NB4 (cell line): Measurements from ENCODE around the gene HLA-B.
A peak's percentile ranks its signal among the peaks of the same experiment; 100 is the strongest.
"Not testable (repeated sequence)": the region's sequence is repeated elsewhere in the genome, so short reads cannot be mapped to it uniquely, and the experiment has no call there.

ENCODE experiments used
- DNase-seq: peaks from one replicate; pipeline ENCODE4 v3.0.0; 2010; ENCODE audit warnings: low read depth
- H3K4me3 ChIP-seq: one replicate; pipeline ENCODE4 v1.5.1; 2011; ENCODE audit warnings: mild to moderate bottlenecking, low read depth, low read length, moderate library complexity
- MYC ChIP-seq: IDR thresholded peaks from 2 replicates; pipeline ENCODE4 v1.6.1; 2011; ENCODE audit warnings: low read depth, low read length
- POLR2A ChIP-seq: IDR thresholded peaks from 2 replicates; pipeline ENCODE4 v1.6.1; 2011; ENCODE audit warnings: mild to moderate bottlenecking; ENCODE audit not compliant: insufficient read length; ENCODE audit errors: extremely low read depth
- TF ChIP-seq, protein P1 (sequence below): IDR thresholded peaks from 2 replicates; pipeline ENCODE4 v1.6.1; 2011; ENCODE audit warnings: low read depth, low read length
- TF ChIP-seq, protein P2 (sequence below): IDR thresholded peaks from one replicate; pipeline ENCODE4 v1.5.1; 2012; ENCODE audit warnings: low read depth, low read length

HLA-B gene

GRCh38 chr6:31356946-31357466 is at the start of gene HLA-B:
Gene HLA-B (minus strand): TSS chr6:31357179. CDS start chr6:31357158, 21 bp downstream.
- peak; percentile 81 for DNase-seq
- peak within 1 kb of the TSS; percentile 47 for H3K4me3 ChIP-seq
- TF ChIP-seq, protein P1, sequence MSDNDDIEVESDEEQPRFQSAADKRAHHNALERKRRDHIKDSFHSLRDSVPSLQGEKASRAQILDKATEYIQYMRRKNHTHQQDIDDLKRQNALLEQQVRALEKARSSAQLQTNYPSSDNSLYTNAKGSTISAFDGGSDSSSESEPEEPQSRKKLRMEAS = no peak
- TF ChIP-seq, protein P2, sequence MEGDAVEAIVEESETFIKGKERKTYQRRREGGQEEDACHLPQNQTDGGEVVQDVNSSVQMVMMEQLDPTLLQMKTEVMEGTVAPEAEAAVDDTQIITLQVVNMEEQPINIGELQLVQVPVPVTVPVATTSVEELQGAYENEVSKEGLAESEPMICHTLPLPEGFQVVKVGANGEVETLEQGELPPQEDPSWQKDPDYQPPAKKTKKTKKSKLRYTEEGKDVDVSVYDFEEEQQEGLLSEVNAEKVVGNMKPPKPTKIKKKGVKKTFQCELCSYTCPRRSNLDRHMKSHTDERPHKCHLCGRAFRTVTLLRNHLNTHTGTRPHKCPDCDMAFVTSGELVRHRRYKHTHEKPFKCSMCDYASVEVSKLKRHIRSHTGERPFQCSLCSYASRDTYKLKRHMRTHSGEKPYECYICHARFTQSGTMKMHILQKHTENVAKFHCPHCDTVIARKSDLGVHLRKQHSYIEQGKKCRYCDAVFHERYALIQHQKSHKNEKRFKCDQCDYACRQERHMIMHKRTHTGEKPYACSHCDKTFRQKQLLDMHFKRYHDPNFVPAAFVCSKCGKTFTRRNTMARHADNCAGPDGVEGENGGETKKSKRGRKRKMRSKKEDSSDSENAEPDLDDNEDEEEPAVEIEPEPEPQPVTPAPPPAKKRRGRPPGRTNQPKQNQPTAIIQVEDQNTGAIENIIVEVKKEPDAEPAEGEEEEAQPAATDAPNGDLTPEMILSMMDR = no peak
- TF ChIP-seq MYC = no peak; the same call in 1 of the 2 replicates
- no peak for TF ChIP-seq POLR2A

- DNase-seq = no peak
- TF ChIP-seq, protein P2 = no peak
- no peak overlapping the region for H3K4me3 ChIP-seq
Observed at GRCh38 chr6:31405996-31406395, 49.0 kb upstream of the HLA-B start.

- not testable (repeated sequence) for DNase-seq
- H3K4me3 ChIP-seq = peak overlapping the region; percentile 63
Observed at GRCh38 chr6:31404061-31404364, 47.0 kb upstream of the HLA-B start.

- peak; percentile 86 for DNase-seq
- peak within 1 kb of the TSS; percentile 63 for H3K4me3 ChIP-seq
- TF ChIP-seq, protein P1 = no peak
- TF ChIP-seq, protein P2 = no peak
- TF ChIP-seq MYC (no peak), POLR2A (no peak)
Observed at GRCh38 chr6:31403283-31404060, 46.5 kb upstream of the HLA-B start, which contains the start of gene MICA. Gene MICA (plus strand): TSS chr6:31403595. CDS start chr6:31403633, 38 bp downstream.

DNA sequence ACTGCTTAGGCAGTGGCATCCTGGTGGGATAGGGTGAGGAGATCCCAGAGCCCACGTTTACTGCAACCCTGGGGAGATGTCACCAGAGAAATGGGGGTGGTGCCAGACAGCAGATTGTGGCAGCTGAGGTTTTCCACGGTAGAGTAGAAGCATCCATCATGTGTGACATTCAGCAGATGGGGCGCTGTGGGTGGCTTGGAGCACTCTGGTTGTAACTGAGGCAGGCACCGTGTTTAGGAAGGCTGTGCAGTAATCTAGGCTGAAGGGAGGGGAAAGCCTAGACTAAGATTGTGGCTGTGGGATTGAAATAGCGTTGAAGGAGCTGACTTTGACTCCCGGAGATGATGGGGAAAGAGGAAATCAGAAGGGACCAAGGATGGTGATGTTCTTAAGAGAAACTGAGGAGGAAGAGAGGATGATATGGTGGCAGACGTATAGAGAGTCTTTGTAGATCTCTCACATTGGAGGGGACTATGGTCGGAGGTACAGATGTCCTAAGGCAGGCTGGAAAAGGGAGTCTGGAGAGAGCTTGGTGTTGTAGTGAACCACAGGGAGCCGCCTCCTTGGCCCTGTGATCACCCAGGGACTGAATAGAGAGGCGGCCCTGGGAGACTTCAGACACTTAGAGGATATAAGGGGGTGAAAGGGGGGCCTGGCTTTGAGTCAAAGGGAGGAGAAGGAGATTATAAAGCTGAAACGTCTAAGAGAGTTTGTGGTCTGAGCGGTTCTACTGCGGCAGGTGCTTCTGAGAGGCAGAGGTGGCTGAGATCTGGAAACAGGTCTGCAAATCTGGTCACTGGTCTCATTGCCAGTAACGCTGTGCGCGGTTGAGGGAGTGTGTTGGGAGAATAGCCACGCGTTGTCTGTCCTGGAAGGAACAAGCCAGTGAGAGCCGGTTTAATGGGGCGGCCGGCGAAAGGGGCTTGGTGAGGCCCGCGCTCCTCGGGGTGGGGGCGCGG is 45.6 kb upstream of the HLA-B start:
- TF ChIP-seq, protein P2 = no peak
- TF ChIP-seq, protein P1 = no peak
- no peak for TF ChIP-seq MYC
- DNase-seq = no peak
- H3K4me3 ChIP-seq = peak overlapping the region; percentile 63

GRCh38 chr6:31401403-31401802 is 44.4 kb upstream of the HLA-B start:
- peak overlapping the region; percentile 72 for H3K4me3 ChIP-seq
- DNase-seq = peak; percentile 43
- TF ChIP-seq MYC = no peak
- TF ChIP-seq, protein P2 = no peak
- TF ChIP-seq POLR2A = no peak
